Nucleus accumbens (tissue), 56 donors: ENCODE measurements around the gene MRPL54.

Experiments
- DNase-seq, 56 donors: peaks; one replicate each; lab custom pipeline; 2025; lab: John Stamatoyannopoulos, UW

The MRPL54 gene

DNA sequence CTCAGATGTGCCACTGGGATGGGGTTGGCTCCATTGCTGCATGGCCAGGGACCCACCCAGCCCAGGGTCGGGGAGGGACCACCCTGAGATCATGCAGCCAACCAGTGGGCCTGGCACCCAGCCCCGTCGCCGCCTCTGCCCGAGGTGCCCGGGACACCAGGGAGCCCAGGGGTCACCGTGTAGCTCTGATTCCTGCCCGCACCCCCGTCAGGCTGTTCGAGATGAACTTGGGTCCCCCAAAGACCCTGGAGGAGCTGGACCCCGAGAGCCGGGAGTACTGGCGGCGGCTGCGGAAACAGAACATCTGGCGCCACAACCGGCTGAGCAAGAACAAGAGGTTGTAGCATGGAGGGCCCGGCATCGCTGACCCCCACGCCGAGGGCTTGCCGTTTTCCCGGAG is 4.6 kb downstream of the MRPL54 start:
- no peak for DNase-seq

DNA sequence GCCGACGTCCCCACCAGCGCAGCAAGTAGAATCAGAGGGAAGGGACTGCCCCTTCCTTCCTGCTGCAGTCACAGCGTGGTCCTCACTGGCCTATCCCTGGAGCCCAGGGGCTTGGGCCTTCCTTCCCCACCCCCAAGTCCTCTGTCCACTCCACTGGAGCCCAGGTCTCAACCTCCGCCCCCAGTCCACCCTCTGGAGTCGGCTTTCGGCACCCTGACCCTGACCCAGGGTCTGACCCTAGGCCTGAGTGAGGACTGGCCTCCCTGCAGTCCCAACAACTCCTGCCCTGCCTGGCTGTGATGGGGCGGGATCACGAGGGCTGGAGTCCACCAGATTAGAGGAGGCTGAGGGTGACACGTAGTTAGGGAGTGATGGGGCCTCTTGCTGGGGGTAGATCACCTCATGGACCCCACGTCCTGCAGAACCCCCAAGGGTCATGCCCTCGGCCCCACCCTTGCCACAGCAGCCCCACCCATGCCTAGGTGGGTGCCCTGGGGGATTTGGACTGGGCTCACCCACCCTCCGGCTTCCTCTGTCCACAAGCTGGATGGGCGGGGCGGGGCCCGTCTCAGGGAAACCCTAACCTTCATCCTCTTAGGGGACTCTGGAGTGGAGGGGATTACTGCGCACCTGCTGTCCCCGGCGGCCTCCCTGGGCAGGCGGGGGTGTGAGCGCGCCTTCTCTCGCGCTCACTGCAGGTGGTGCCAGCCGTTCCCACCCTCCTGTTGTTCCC is 5.7 kb downstream of the MRPL54 start:
- DNase-seq: no peak

DNA sequence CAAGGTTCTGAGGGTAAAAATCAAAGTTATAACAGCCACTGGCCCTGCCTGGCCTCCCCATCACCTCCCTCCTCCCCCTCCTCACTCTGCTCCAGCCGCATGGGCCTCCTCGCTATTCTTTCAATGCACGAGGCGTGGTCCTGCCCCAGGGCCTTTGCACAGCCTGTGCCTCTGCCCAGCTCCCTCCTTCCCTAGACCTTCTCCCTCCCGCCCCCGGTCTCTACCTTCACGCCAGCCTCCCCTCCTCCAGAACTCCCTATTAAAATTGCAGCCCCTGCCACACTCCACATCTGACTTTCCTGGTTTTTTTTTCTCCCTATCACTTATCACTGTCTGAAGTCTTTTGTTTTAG is 6.2 kb downstream of the MRPL54 start:
- DNase-seq: no peak

DNA sequence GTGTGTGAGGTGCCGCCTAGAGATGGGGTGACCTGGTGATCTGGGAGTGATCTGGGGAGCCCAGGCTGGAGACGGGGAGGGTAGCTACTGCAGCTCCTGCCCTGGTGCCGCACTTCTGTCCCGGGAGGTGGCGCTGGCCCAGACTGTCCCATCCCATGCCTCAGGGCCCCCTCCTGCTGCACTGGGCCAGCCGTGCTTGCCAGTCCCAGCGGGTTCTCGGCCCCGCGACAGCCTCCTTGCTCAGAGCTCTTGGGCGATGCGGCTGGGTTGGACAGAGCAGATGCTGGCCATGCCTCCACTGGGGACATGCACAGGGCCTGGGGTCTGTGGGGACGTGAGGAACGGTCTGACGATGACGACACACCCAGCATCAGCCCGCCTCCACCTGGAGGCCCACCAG is 7.0 kb downstream of the MRPL54 start:
- DNase-seq: no peak

DNA sequence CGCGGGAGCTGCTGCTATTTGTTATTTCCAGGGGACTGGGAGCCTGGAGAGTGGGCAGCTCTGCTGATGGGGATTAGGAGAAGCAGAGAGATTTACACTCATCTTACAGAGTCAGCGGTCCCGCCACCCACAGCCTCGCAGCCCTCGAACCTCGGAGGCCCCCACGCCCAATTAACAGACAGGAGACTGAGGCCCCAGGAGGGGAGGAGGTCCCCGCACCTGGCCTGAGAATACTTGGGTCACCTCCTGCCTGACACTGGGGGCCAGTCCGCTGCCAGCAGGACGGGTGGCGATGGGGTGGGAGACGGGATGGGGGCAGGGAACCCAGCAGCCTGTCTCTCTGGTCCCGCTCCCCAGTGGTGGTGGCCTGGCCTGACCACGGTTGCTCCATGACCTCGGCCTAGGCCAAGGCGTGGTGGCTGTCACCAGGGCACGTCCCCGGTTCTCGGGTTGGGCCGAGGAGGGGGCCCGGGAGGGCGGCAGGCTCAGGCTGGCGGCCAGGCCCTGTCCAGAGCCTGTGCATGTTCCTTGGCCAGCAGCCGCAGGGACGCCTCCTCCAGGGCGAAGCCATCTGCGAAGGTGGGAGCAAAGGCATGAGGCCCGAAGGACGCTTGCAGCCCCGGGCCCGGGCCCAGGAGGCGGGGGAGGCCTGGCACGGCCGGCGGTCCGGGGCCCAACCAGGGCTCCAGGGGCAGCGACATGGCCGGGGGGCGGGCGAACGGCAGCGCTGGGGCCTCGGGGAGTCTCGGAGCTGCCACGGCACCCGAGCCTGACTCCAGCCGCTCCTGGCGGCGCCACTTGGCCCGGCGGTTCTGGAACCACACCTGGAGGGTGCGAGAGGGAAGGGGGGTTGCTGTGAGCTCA is 7.9 kb downstream of the MRPL54 start:
- no peak for DNase-seq

DNA sequence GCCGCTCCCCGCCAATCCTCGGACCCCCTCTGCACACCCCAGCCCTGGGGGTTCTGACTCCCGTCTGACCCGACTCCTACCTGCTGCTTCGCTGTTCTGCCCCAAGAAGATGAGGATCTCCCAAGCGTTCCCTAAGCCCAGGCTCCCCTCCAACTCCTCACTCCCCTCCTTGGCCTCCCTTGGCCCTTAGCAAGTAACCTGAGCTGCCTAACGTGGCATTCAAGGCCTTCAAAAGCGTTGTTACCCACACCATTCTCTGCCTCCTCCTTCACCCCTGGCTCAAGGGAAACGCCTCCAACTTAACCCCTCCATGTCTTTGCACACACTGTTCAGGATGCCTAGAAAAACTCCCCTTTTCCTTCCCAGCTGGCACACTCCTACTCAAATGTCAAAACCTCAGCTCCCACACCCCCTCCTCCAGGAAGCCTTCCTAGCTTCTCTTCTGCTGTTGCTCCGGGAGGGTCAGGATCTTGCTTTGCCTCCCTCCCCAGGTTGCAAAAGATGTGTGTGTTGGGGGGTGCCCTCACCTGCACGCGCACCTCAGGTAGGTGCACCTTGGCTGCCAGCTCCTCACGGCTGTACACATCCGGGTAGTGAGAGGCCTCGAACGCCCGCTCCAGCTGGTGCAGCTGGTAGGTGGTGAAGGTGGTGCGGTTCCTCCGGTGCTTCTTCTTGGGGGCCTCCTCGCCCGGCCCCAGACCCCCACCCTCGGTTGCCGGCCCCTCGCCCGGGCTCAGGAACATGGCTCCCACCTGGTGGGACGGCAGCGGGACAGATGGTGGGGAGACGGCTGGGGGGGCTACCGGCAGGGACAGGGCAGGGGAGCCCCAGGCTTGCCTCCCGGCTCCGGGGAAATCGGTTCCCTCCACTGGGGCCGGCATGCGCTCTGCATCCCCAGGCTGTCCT is 8.8 kb downstream of the MRPL54 start:
- no peak for DNase-seq

DNA sequence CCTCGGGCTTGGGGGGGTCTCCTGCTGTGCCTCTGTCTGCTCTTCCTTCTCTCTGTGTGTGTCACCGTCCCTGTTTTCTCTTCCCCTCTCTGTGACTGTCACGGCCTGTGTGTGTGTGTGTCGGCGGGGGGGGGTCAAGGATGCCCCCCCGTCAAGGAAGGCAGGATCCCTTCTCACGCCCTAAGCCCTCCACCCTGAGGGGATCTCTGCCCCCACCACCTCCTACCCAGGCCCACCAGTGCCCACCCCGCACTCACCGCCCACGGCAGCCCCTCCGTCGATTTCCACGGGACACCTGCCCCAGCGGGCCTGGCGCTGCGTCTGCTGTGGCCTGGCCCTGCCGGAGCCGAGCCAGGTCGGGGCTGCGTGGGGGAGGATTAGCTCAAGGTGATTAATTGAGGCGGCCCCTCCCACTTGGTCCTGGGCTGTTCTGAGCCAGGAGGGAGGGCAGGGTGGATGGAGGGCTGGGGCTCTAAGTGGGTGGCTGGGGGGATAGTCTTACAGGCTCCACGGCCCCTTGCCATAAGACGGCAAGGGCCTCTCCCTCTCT is 9.5 kb downstream of the MRPL54 start, which contains the start of gene RAX2:
TSS of gene RAX2 (minus strand) at position 323 of the 550 bp plus-strand sequence. CDS start 486 bp downstream, outside the sequence.
- DNase-seq: no peak

DNA sequence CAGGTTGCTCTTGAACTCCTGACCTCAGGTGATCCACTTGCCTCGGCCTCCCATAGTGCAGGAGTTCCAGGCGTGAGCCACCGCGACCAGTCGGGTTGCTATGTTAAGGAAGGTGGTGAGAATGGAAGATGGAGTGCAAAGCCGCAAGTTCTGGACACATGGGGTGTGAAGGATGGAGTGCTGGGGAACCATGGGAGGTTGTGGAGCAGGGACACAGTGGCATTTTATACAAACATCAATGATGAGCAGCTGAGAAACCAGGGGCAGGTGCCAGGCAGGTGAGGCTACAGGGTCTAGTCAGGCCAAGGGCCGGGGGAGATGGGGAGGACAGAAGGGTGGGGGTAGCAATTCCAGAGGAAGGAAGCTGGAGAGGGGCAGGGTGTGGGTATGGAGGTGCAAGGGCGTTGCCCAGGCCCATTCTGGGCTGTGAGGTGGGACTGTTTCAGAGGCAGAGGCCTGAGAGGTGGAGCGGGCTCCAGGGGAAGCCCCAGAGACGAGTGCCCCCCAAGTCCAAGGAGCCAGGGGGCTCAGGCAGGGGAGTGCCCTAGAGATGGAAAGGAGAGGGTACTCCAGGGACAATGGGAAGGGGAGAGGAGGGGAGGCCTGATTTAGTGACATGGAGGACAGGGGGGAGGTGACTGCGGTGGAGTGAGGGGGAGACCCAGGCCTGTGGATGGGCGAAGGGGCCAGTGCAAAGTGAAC is 11.5 kb downstream of the MRPL54 start:
- no peak for DNase-seq

DNA sequence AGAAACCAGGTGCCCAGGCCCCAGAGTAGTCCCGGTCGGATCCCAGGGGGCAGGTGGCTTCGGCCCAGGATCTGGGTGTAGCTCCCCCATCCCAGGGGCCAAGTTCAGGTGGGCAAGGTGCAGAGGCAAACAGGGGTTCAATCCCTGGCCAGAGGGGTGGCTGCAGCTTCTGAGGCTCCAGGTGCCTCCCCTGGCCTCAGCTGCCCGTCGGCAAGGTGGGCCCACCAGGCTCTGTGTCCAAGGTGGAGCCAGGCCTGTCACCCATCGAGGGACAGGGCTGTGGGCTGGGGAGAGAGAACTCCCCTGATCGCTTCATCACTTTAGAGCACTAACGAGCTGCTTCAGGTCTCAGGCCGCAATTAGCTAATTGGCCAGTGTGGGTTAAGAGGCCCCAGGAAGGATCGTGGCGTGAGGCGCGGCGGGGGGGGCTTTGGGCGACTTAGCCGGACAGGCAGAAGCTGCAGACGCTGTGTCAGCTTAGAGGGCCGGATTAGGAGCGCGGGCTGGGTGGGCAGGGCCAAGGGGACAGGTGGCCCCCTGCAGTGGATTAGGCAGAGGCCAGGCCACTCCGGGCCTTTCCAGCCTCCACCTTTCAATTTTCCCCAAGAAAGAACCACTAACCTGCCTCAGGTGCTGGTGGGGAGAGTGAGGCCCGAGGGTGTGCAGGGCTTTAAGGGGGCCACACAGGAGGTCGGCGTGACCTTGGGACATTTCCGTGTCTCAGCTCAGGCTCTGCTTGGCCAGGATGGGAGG is 12.3 kb downstream of the MRPL54 start:
- no peak for DNase-seq

DNA sequence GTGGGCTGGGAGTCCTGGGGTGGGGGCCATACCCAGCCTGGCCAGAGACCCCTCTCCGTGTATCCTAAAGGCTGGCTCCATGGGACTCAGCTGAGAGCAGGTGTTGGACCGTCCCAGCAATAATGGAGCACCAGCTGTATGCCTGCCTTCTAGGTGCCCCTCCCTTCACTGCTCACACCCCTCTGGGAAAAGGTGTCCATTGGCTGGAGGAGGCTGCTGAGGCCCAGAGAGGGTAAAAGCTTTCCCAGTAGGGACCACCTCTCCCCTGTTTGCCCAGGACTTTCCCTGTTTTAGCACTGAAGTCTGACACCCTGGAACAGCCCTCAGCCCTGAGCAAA is 12.9 kb downstream of the MRPL54 start:
- DNase-seq: no peak

DNA sequence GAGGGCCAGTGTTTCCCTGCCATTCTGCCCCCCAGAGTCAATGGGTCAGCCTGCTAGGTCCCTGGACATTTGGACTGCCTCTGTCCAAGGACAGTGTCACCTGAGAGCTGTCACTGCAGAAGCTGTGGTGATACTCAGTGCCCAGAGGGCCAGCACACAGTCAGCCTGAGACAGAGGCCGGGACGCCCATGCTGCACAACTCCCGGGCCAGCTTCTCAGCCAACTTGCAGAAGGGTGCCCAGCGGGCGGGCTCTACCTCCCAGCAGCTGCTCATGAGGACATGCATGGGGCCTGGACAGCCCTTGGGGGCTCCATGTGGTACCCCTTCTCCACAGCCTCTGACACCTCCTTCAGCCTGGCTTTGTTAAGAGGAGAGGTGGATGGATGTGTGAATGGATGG is 13.3 kb downstream of the MRPL54 start:
- no peak for DNase-seq

DNA sequence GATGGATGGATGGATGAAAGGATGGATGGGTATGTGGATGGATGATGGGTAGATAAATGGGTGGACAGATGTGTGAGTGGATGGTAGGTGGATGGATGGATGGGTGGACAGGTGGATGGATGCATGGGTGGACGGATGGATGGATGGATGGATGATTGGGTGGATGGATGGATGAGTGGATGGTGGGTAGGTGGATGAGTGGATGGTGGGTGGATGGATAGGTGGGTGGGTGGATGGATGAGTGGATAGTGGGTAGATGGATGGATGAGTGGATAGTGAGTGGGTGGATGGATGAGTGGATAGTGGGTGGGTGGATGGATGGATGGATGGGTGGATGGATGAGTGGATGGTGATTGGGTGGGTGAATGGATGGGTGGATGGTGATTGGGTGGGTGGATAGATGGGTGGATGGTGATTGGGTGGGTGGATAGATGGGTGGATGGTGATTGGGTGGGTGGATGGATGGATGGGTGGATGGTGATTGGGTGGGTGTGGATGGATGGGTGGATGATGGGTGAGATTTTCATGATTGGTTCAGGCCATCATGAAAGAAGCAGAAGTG is 14.1 kb downstream of the MRPL54 start:
- no peak for DNase-seq

DNA sequence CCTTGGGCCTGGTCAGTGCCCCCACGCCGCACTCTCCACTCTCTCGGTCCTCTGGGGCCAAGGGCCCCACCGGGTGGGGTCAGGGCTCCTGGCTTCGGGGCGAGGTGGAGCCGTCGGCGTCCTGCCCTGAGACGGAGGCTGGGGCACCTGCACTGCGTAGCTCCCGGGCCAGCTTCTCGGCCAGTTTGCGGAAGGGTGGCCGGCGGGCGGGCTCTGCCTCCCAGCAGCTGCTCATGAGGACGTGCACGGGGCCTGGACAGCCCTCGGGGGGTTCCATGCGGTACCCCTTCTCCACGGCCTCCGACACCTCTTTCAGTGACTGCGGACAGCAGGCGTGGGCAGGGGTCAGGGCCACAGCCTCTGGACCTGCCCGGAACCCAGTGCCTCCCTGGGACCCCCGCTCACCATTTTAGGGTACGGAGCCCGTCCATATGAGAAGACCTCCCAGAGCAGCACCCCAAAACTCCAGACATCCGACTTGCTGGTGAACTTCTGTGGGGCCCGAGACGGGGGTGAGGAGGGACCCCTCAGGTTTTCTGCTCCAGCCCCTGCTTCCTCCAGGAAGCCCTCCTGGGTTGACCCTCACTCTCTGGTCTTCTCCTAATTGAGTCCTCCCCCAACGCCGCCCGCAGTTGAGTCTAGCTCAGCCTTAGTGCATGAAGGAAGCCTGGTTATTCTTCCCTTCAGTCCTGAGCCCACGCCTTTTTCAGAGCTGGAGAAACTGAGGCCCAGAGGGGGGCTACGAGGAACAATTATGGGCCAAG is 15.8 kb downstream of the MRPL54 start:
- DNase-seq: no peak

DNA sequence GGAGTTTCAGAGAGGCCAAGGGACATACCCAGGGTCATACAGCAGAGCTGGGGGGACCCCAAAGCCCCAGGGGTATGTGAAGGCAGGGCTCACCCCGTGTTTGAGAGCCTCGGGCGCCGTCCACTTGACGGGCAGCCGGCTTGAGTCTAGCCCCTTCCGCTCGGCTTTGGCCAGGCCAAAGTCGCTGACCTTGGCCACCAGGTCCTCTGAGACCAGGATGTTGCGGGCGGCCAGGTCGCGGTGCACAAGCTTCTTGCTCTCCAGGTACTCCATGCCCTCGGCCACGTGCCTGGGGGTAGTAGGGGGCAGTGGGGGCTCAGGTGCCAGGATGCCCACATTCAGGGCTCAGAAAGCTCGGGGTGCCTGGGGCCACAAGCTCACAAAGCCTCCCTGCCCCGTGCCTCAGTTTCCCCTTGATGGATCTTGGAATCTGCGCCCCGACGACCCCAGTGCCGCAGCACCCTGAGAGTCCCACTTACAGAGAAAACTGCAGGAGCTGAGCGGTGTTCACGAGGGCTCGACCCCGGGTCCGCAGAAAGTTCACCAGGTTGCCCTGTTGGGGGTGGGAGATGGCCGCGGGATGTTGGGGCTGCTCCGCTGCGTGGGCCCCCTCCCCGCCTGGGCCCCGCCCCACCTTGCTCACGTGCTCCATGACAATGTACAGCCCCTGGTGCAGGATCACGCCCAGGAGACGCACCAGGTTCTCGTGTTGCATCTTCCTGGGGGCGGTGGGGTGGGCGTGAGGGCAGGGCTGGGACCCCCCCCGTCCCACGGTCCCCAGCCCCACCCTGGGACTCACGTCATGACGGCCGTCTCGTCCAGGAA is 16.6 kb downstream of the MRPL54 start:
- no peak for DNase-seq

DNA sequence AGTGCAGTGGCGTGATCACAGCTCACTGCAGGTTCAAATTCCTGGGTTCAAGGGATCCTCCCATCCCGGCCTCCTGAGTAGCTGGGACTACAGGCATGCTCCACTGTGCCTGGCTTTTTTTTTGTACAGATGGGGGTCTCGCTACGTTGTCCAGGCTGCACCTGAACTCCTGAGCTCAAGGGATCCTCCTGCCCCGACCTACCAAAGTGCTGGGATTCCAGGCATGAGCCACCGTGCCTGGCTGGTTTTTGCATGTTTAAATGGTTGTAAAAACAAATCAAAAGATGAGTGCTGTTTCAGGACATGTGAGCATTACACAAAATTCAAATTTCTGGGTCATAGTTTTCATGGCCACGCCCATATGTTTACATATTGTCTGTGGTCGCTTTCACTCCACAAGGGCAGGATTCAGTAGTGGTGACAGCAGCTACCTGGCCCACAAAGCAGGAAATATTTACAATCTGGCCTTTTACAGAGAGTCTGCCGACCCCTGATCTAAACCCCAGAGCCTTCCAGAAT is 18.4 kb downstream of the MRPL54 start:
- DNase-seq: no peak

DNA sequence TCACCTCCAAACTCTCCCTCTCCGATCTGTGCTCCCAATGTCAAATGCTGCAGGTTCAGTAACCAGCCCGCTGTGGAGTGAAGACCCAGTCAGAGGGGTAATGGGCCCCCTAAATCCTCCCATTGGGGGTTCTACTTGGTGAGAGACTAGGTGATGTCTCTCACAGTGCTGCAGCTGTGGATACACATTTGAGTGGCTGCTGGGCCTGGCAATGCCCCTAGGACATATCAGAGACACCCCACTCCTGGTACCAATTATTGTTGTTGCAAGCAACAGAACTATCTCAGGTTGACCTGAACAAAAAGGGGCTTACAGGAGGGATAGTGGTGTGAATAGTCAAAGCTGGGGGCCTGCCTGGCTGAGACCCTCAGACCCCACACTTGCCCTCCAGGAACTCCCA is 19.1 kb downstream of the MRPL54 start:
- DNase-seq: no peak

DNA sequence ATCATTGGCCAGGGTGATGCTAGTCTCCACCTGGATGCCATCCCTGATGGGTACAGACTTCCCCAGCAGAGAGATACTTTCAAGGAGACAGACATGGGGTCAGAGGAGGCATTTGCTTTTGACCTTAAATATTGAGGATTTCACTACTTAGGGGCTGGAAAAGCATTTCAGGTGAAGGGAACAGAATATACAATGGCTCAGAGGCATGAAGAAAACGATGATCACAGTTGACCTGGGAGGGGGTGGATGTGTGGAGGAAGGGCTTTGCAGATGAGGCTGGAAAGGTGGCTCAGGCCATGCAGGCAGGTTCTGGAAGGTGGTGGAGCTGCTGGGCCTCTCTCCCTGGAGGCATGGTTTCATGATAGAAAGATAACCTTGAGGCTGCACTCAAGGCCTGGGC is 19.8 kb downstream of the MRPL54 start:
- no peak for DNase-seq
